GM10248 (cell line): Measurements from ENCODE around the gene SNX30.

Experiments used
- CTCF ChIA-PET: fragments of 300-600 bp; sonication (Branson Sonifier 250); formaldehyde crosslinking; extraction: SDS; loops from one replicate; lab custom pipeline; 2021; ENCODE audit warnings: antibody characterized with exemption; lab: Yijun Ruan, JAX
- POLR2A ChIA-PET: fragments of 350-650 bp; sonication (Branson Sonifier 250); formaldehyde crosslinking; extraction: SDS; loops from one replicate; lab custom pipeline; 2020; ENCODE audit warnings: antibody characterized with exemption; lab: Yijun Ruan, JAX
- DNase-seq: peaks from one replicate; pipeline ENCODE4 v3.0.0; 2012; ENCODE audit errors: extremely low spot score
- CTCF ChIP-seq: IDR thresholded peaks from 2 replicates; pipeline ENCODE4 v1.5.1; 2012; ENCODE audit warnings: mild to moderate bottlenecking, low read depth; ENCODE audit errors: extremely low read depth, missing control alignments, control extremely low read depth

Gene SNX30

DNA sequence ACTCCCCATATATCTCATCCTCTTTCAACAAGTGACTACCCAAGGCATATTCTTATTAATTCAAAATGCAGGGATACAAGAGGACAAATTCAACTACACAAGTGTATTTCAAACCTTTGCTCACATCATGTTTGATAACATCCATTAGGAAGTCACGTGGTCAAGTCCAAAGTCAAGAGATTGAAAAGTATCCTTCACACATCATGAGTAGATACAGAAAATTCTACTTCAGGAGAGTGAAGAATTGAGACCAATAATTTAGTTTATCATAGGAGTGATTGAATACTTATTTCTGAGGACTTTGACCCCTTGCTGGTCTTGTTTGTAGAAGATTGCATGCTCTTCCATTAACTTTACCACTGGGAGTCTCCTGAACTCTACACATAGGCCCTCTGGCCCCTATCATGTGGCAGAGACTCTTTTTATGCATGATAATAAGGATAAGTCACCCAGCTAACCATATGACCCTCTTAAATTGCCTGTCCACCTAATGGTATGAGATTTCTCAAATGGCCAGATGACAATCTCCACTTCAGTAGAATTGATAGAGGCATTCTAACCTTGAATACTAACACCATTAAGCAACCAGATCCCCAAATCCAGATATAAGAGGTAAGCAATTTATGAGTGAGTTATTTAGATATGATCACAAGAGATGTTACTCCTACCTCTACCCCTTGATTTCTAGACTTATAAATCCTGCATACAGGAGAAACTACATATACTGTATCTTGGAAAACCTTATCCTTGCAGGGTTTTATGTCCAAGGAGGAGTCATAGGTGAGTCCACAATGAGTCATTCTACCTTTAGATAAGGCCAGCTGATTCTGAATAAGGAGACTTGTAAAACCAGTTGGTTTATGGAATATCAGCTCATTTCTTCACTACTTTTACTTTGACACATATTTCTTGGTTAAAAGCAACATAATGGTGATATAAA, 166.8 kb downstream of the SNX30 start:
- POLR2A ChIA-PET, result no interaction called here
- CTCF ChIA-PET, result interaction anchor here (1.1 to 2.6 kb wide), 3 partner anchors 14 to 195 kb away, joined by 3 to 17 read pairs (median 4); no protein-coding TSS in a partner anchor
- TF ChIP-seq CTCF, result no peak

DNA sequence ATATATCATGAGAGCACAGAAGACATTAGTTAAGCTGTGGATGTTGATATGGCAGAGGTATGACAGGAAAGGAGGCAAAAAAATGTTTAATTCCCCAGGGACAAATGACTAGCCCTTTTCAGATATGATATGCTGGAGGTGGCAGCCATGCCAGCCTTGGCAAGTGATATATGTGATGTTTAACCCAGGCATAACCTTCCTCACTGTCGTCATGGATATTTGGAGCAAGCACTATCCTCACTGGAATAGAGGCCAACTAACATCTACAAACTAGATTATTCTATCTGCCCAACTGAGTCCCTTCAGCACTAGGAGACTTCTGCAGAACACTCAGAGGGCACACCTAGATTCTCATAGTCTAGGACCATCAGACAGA, 167.4 kb downstream of the SNX30 start:
- POLR2A ChIA-PET, result no interaction called here
- no peak for TF ChIP-seq CTCF
- CTCF ChIA-PET, result interaction anchor here (2.6 kb wide), 1 partner anchor 15 kb away, joined by 17 read pairs; no protein-coding TSS in a partner anchor
- DNase-seq, result no peak

More for the DNA sequence above, 166.8 kb downstream of the SNX30 start:
- DNase-seq, result no peak

DNA sequence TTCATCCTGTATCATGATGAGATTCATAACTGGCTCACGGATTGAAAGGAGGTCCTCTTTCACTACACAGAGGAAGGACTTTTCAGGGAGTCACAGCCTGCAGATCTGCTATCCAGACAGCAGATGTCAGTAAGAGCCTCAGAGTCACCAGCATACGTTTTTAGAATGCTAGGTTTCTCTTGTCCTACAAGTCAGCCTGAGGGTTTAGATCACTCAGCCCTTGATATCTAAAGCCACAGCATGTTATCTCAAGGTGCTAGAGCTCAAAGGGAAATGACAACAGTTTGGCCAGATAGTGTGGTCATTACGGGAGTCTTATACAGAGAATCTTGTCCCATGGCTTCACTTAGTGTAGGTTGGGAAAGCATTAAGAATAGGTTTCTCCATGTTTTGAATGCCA, 171.0 kb downstream of the SNX30 start:
- no peak for DNase-seq
- POLR2A ChIA-PET, result no interaction called here
- peak; percentile 28 for TF ChIP-seq CTCF
- CTCF ChIA-PET, result interaction anchor here (0.8 to 6.0 kb wide), 5 partner anchors 12 to 191 kb away, joined by 3 to 41 read pairs (median 4); no protein-coding TSS in a partner anchor
